HG02623 (cell line): ENCODE measurements around the gene DNHD1.

Source experiments
- ATAC-seq: cut with Tn5 transposase; IDR thresholded peaks from one replicate; pipeline ENCODE4 v1.9.1; 2021; ENCODE audit warnings: moderate library complexity; ENCODE audit not compliant: unreplicated experiment

DNHD1 gene

GRCh38 chr11:6497069-6497839, at the start of gene DNHD1:
Gene DNHD1 (plus strand): TSS chr11:6497280. CDS start chr11:6498216, 936 bp downstream.
- ATAC-seq, result no peak

DNA sequence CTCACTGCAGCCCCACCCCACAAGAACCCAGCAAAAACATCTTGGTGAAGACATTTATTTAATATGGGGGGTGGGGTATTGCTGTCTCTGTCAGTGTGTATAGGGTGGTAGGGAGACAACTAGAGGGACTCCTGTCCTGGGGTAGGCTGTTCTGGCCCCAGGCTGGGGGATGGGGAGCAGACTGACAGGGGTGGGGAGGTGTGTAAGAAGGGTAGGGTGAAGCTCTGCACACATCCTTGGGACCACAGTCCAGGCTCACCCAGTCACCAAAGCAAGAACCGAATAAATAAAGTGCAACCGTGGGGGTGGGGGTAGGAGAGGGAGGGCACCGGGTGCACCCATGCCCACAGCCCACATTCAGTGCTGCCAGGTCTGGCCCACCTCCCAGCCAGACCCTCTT, 48.5 kb upstream of the DNHD1 start:
- ATAC-seq, result no peak

DNA sequence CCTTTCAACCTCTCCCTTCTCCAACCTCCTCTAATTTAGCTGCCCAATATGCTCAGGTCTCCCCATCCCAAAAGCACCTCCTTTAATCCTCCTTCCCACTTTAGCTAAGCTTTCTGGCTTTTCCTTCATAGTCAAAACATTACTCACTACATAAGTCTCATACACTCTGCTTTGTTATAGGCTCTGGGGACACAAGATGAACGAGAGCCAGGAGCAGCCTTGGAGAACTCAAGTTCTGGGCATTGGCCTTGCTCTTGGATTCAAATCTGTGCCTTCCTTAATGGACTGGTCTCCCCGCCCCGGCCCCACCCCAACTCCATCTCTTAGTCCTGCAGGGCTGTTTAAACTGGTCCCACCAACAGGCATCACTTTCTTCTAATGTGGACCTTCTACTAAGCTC, 44.9 kb upstream of the DNHD1 start:
- ATAC-seq, result no peak

- no peak for ATAC-seq
Observed at GRCh38 chr11:6453152-6453551, 43.9 kb upstream of the DNHD1 start.

DNA sequence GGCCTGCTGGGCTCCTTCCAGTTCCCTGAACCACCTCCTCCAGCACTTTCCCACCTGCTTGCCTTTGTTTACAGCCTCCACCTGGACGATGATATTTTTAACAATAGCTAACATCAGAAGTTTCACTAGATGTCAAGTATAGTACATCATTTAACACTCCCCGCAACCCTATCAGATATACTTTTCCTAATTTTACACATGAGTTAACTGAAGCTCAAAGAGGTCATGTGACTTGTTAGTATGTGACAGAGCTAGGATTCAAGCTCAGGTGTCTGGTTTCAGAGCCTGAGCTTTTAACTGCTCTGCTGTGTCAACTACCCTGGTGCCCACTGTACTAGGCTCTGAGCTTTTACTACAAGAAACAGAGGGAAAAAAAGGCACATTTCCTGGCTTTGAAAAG, 42.0 kb upstream of the DNHD1 start:
- no peak for ATAC-seq

DNA sequence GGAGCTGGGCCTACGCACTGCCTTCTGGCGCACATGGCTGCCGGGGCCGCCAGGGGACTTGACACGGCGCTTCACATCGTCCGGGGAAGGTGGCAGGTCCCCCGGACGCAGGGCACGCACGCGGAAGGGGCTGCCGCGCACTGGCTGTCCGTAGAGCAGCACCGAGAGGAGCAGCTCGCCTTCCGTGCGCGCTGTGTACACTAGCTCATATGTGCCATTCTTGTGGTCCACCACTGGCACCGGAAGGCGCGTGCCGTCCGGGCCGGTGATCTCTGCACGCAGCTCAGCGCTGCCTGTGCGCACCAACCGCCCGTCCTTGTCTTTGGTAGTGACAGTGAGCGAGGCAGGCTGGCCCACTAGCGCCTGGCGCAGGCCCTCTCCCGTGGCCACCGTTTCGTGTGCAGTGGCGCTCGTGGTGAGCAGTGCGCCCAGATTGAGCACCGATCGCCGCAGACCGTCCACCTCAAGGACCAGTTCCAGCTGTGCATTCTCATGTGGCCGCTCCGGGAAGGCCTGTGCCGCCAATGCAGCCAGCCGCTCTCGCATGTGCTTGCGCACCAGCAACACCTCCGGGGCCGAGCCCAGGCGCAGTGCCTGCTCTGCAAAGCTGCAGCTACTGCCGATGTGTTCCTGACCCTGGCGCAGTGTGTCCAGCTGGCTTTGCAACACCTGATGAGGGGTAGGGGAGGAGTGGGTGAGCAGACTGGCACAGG, 40.6 kb upstream of the DNHD1 start:
- no peak for ATAC-seq

DNA sequence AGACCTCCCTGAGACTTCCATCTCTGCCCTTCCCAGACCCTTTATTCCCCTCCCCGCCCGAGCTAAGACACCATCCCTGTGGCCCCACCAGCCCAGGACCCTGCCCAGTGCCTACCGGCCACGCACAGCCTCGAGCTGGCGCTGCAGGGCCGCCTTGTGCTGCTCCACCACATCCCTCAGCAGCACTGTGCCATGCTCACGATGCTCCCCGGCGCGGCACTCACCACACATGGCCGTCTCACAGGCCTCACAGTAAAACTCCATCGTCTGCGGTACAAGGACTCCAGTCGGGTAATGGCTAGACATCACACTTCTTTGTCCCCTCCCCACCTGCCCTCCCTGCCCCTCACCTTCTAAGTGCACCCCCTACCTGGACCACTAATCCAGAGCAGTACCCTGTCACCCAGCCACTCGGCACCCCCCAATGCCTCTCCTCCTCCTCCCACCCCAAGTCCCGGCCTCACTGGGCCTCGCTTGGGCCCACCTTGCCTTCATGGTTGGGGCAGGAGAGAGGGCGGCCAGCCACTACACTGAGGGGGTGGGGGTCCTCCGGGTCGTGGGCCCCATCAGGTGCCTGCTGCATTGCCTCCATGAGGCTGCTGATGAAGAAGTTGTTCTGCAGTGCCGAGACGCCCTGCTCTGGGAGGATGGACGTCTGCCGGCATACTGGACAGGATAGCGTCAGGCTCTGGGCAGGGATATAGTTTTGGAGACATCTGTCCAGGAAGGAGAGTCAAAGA, 39.3 kb upstream of the DNHD1 start:
- ATAC-seq, result no peak

DNA sequence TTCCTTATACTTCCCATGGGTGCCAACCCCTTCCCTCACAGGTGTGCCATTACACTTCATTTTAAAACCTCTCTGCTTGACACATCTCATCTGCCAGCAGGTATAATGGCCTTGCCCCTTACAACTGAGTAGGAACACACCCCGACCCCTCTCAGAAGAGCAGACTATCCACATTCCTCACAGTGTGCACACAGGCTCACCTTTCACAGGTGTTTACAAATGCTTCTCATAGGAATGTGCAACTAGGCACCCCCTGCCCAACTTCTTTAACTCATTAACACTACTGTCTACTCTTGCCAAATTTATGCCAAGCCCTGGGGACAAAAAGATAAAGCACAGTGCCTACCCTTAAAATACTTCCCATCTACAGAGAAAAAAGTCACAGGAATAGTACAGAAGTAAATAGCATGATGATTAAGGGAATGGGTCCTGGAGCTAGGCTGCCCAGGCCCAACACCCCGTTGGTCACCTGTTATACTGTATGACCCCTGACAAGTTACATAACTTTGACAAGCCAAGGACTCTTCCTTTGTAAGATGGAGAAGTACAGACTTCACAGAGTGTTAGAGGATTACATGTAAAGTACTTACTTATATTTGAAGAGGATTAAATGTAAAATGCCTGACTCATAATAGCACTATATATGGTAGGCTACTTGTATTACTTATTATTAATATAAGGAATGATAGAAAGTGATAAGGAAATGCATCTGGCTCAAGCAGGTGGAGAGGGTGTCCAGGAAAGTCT, 38.6 kb upstream of the DNHD1 start:
- no peak for ATAC-seq

- no peak for ATAC-seq
Observed at GRCh38 chr11:6459099-6459450, 38.0 kb upstream of the DNHD1 start.

GRCh38 chr11:6468712-6469495, 28.2 kb upstream of the DNHD1 start:
- peak; percentile 51 for ATAC-seq

DNA sequence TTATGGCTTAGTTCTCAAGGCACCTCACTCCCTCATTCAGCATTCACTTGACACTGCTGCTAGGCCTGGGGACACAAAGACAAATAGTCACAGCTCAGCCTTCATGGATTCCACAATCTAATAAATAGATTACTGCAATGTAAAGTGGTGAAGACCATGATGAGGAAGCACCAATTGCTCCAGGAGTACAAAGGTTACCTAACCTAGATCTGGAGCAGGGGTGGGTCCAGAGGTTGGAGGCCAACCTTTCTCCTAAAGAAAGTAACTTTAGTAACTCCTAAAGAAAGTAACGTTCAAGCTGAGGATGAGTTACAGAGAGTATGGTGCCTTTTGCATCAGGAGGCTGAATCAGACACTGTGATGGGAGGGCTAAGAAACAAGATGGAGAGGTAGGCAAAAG, 27.5 kb upstream of the DNHD1 start:
- no peak for ATAC-seq

GRCh38 chr11:6472934-6473333, 24.1 kb upstream of the DNHD1 start:
- no peak for ATAC-seq

DNA sequence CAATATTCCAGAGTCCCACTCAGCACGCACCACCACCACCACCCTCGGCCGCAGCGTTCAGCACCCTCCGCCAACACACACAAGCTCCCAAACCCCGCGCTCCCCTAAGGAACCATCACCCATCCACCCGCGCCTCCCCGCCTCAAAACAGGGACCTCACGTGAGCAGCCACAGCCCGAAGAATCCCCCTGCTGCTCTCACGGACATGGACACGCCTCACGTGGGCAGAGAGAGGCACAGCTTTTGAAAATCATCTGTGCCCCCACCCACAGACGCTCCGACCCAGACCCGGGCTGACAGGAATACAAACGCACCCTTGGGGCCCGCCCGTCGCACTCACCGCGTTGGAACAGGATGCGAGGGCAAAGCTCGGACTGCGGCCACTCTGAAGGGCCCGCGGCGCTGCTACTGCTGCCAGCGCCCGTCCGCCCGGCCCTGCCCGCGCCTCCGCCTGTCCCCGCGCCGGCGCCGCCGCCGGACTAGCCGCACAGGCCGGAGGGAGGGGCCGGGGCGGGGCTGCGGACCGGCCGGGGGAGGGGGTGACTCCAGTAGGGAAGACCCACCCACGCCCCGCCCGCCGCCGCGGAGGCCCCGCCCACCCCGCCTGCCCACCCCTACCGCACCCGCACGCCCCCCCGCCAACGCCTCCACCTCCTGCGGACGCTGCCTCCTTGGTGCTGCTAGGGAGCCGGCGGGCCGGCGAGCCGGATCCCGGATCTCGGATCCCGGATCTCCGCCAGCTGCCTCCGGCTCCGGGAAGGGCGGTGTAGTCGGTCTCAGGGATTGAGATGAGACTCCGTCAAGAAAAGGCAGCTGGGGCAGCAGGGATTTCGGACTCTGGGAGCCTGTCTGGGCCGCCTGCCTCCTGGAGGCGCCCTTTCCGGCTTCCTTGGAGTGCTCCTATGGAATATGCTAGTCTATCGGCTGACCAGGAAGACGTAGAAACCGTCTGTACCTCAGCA, 23.3 kb upstream of the DNHD1 start, which contains the start of gene TRIM3:
Gene TRIM3, minus strand, starts transcription at position 491 of the 962 bp plus-strand sequence. CDS start 8,246 bp downstream, outside the sequence.
- peak; percentile 71 for ATAC-seq

DNA sequence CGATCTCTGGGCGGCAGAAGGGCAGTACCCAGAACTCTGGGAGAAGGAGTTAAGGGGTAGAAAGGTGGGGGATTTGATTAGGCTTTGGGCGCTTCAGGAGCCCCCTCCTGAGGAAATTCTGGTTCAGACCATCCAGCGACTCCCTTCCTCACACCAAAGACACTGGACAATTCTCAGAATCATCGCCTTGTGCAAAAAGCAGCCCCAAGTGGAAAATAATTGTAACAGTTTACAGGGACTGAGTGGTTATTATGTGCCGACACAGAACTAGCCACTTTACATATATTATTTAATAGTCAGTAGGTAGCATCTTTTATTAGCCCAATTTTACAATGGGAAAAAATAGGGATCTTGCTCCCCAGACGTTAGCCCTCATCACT, 22.7 kb upstream of the DNHD1 start:
- no peak for ATAC-seq

- no peak for ATAC-seq
Observed at GRCh38 chr11:6474806-6475500, 22.1 kb upstream of the DNHD1 start.

- no peak for ATAC-seq
Observed at GRCh38 chr11:6475936-6476335, 21.1 kb upstream of the DNHD1 start.

DNA sequence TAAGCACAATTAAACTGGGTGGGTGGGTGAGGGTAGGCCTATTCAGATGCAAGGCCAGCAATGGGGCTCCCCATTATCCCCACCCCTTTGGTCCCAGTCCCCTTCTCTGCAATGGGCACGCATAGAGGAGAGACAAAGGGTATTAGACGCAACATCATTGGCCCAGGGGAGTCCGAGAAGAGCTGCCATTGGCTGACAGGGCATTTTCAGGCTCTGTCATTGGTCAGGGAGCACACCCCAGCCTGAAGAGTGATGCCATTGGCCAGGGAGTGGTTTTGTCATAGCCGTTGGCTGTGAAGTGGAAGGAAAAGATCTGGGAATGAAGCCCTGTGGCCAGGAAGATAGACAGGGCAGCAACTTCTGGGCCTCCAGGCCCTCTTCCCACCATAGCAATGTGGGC, 20.5 kb upstream of the DNHD1 start:
- no peak for ATAC-seq

DNA sequence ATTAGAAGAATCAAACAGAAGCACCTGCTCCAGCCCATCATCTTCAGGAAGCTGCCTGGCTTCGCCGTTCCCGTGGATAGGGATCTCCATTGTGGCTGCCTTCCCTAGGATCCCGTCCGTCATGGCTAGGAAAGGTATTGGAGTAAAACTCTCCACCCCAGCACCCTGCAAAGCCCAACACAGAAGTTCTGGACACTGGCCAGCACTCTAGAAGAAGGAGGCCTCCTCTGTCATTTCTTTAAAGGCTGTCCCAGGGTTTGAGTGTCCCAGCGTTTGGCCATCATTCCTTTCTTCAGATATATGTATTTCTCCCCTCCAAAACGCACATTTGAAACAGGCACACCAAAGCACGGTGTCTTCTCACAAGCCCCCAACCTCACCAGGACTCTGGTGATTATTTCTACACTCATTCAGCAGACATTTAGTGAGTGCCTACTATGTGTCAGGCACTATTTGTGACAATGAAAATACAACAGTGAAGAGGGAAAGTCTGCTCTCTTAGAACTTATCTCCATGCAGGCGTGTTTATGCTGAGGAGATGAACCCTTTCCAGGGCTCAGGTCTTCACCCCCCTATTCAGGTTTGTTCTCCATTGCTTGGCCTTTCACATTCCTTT, 16.7 kb upstream of the DNHD1 start:
- no peak for ATAC-seq
